ENCODE measurements around the gene ITPR2. TPM values are rescaled to one million over a fixed set of nuclear protein-coding genes. Genes with fewer than 3 reads are reported as not detected.
"Not testable (repeated sequence)": the region's sequence is repeated elsewhere in the genome, so short reads cannot be mapped to it uniquely, and the experiment has no call there.

The ITPR2 gene
- total and polyA plus RNA-seq, 4 donors, result 11.7 to 93.3 (median 35.4) TPM

GRCh38 chr12:26317942-26318575, 514.9 kb downstream of the ITPR2 start:
- no peak overlapping the region for H3K9ac ChIP-seq (ENCODE audit: low read depth in 1 of 2, low read length in 2 of 2)
- H3K9me3 ChIP-seq (ENCODE audit: control insufficient read depth in 4 of 4, low read length in 3 of 4), result peaks cover 0 to 6% (median 0%) of the 10 kb centered on the region in 4 donors
- H3K4me3 ChIP-seq (ENCODE audit: low read depth in 1 of 3, low read length in 3 of 3), result no peak overlapping the region
- no peak for TF ChIP-seq GABPA (IDR thresholded peaks at IDR 0.05 in 1 of 2, conservative IDR thresholded peaks at IDR 0.05 in 1 of 2)
- TF ChIP-seq RXRA (IDR thresholded peaks at IDR 0.05), result no peak
- TF ChIP-seq YY1 (IDR thresholded peaks at IDR 0.05), result no peak
- TF ChIP-seq HNF4G (IDR thresholded peaks at IDR 0.05), result no peak
- TF ChIP-seq NR2F2 (IDR thresholded peaks at IDR 0.05), result no peak
- TF ChIP-seq, protein P1, sequence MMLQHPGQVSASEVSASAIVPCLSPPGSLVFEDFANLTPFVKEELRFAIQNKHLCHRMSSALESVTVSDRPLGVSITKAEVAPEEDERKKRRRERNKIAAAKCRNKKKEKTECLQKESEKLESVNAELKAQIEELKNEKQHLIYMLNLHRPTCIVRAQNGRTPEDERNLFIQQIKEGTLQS (IDR thresholded peaks at IDR 0.05), result no peak
- TF ChIP-seq RAD21 (IDR thresholded peaks at IDR 0.05), result no peak
- no peak for TF ChIP-seq EGR1 (IDR thresholded peaks at IDR 0.05; ENCODE audit: low read depth in 2 of 2)
- TF ChIP-seq, protein P2, sequence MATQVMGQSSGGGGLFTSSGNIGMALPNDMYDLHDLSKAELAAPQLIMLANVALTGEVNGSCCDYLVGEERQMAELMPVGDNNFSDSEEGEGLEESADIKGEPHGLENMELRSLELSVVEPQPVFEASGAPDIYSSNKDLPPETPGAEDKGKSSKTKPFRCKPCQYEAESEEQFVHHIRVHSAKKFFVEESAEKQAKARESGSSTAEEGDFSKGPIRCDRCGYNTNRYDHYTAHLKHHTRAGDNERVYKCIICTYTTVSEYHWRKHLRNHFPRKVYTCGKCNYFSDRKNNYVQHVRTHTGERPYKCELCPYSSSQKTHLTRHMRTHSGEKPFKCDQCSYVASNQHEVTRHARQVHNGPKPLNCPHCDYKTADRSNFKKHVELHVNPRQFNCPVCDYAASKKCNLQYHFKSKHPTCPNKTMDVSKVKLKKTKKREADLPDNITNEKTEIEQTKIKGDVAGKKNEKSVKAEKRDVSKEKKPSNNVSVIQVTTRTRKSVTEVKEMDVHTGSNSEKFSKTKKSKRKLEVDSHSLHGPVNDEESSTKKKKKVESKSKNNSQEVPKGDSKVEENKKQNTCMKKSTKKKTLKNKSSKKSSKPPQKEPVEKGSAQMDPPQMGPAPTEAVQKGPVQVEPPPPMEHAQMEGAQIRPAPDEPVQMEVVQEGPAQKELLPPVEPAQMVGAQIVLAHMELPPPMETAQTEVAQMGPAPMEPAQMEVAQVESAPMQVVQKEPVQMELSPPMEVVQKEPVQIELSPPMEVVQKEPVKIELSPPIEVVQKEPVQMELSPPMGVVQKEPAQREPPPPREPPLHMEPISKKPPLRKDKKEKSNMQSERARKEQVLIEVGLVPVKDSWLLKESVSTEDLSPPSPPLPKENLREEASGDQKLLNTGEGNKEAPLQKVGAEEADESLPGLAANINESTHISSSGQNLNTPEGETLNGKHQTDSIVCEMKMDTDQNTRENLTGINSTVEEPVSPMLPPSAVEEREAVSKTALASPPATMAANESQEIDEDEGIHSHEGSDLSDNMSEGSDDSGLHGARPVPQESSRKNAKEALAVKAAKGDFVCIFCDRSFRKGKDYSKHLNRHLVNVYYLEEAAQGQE (IDR thresholded peaks at IDR 0.05), result no peak
- TF ChIP-seq ZBTB33 (IDR thresholded peaks at IDR 0.05), result no peak
- TF ChIP-seq TAF1 (conservative IDR thresholded peaks at IDR 0.05), result no peak
- TF ChIP-seq FOXA1 (IDR thresholded peaks at IDR 0.05), result no peak
- TF ChIP-seq FOXA2 (IDR thresholded peaks at IDR 0.05), result no peak
- no peak for TF ChIP-seq JUND (IDR thresholded peaks at IDR 0.05)
- TF ChIP-seq SP1 (IDR thresholded peaks at IDR 0.05), result no peak
- TF ChIP-seq HNF4A (conservative IDR thresholded peaks at IDR 0.05), result no peak
- TF ChIP-seq CTCF (IDR thresholded peaks at IDR 0.05; ENCODE audit: low read depth, low read length, missing input control), result no peak
- H3K4me1 ChIP-seq (ENCODE audit: control insufficient read depth in 4 of 4, insufficient read depth in 4 of 4, low read length in 3 of 4), result no peaks in the 10 kb centered on the region
- no peaks in the 10 kb centered on the region for H3K27me3 ChIP-seq (ENCODE audit: control insufficient read depth in 4 of 4, insufficient read depth in 4 of 4, low read length in 3 of 4)
- no peaks in the 10 kb centered on the region for H3K36me3 ChIP-seq (ENCODE audit: control insufficient read depth in 4 of 4, insufficient read depth in 3 of 4, low read depth in 1 of 4, low read length in 3 of 4)
- no peak overlapping the region for H3K27ac ChIP-seq (ENCODE audit: low read depth in 1 of 2, low read length in 2 of 2)
- DNase-seq (ENCODE audit: low spot score), result no peak

- DNase-seq (ENCODE audit: low spot score); H3K4me1 ChIP-seq (ENCODE audit: control insufficient read depth in 4 of 4, insufficient read depth in 4 of 4, low read length in 3 of 4); H3K4me3 ChIP-seq (ENCODE audit: low read depth in 1 of 3, low read length in 3 of 3); H3K9me3 ChIP-seq (ENCODE audit: control insufficient read depth in 4 of 4, low read length in 3 of 4); H3K36me3 ChIP-seq (ENCODE audit: control insufficient read depth in 4 of 4, insufficient read depth in 3 of 4, low read depth in 1 of 4, low read length in 3 of 4); H3K27me3 ChIP-seq (ENCODE audit: control insufficient read depth in 4 of 4, insufficient read depth in 4 of 4, low read length in 3 of 4); H3K27ac ChIP-seq (ENCODE audit: low read depth in 1 of 2, low read length in 2 of 2); H3K9ac ChIP-seq (ENCODE audit: low read depth in 1 of 2, low read length in 2 of 2): not testable (repeated sequence)
These were observed 518.9 kb downstream of the ITPR2 start for GRCh38 chr12:26314103-26314502.

DNA sequence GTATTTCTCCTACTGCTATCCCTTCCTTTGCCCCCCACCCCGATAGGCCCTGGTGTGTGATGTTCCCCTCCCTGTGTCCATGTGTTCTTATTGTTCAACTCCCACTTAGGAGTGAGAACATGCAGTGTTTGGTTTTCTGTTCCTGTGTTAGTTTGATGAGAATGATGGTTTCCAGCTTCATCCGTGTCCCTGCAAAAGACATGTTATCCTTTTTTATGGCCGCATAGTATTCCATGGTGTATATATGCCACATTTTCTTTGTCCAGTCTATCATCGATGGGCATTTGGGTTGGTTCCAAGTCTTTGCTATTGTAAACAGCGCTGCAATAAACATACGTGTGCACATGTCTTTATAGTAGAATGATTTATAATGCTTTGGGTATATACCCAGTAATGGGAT, 522.5 kb downstream of the ITPR2 start:
- H3K9me3 ChIP-seq (ENCODE audit: control insufficient read depth in 4 of 4, low read length in 3 of 4), result not testable (repeated sequence)

More for the DNA sequence above, 522.5 kb downstream of the ITPR2 start:
- not testable (repeated sequence) for H3K9ac ChIP-seq (ENCODE audit: low read depth in 1 of 2, low read length in 2 of 2); H3K36me3 ChIP-seq (ENCODE audit: control insufficient read depth in 4 of 4, insufficient read depth in 3 of 4, low read depth in 1 of 4, low read length in 3 of 4); H3K4me1 ChIP-seq (ENCODE audit: control insufficient read depth in 4 of 4, insufficient read depth in 4 of 4, low read length in 3 of 4); H3K27ac ChIP-seq (ENCODE audit: low read depth in 1 of 2, low read length in 2 of 2); H3K4me3 ChIP-seq (ENCODE audit: low read depth in 1 of 3, low read length in 3 of 3); DNase-seq (ENCODE audit: low spot score); H3K27me3 ChIP-seq (ENCODE audit: control insufficient read depth in 4 of 4, insufficient read depth in 4 of 4, low read length in 3 of 4)
- 89% methylated on average over 6 of the region's 6 CpGs for WGBS
